Fibroblast of skin of back (primary cell): Measurements from ENCODE around the gene NPHP4.

Experiments used
- DNase-seq: peaks from one replicate; pipeline ENCODE4 v3.0.0-alpha.2; 2013

The NPHP4 gene

DNA sequence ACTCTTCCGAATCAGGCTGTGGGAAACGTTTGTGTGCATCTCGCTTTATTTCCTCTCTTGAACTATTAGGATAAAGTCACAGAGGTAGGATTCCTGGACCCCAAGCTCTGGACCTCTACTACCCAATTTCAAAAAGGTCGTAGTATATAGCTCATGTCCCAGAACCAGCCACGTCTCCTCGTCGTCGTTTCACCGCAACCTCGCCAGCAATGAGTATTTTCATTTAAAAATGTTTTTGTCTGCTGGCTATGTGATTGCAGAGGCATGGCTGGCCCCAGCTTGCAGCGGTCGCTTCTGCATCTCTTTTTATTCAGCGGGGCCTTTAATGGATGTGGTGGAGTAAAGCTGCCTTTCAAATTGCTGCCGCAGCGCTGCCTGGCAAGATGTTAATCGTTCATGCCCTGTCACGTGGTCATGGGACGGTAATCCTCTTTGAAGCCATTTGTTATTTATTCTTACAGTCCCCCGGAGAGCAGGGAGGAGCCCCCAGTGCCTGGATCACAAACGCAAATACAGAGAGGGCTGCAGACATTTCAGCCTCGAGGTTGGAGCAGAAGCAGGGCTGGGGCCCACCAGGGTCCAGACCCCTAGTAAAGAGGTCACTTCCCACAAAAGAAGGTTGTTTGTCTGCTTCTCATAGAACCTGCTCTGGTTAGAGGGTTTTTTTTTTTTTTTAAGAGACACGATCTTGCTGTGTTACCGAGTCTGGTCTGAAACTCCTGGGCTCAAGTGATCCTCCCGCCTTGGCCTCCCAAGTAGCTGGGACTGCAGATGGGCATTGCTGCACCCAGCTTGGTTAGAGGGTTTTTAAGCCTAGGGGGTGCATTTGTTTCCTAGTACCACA, 11.6 kb upstream of the NPHP4 start:
- DNase-seq = peak; percentile 12

DNA sequence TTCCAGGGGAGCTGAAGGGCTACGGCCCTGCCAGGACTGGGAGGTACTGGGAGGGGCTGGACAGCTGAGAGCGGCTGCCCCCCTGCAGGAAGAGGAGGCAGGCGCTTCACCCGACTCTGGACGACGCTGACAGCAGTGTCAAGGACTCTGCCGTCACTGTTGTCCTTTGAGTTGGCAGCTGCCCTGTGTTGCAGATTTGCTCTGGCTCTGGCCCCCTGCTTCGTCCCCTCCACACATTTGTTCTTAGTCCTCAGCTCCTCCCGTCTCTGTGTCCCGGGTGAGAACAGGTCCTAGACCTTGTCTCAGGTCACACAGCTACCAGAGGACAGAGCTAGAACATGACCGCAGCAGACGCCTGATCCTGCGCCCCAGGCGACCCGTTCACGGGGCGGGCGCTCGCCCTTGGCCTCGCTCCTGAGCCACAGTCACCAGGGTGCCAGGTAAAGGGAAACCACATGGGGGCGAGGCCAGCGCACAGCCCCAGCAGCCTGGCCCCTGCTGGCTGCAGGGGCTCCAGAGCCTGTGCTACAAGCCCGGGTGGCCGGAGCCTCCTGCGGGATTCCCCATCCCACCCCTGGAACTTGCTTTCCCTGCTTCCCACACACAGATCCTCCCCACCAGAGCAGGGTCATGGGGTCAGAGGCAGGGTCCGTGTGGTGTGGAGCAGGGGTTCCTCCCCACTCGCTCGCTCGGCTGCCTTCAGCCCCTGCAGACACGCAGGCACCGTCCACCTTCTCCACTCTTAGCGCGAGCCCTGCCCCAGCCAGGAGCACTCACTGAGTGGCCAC, 10.7 kb upstream of the NPHP4 start:
- no peak for DNase-seq

DNA sequence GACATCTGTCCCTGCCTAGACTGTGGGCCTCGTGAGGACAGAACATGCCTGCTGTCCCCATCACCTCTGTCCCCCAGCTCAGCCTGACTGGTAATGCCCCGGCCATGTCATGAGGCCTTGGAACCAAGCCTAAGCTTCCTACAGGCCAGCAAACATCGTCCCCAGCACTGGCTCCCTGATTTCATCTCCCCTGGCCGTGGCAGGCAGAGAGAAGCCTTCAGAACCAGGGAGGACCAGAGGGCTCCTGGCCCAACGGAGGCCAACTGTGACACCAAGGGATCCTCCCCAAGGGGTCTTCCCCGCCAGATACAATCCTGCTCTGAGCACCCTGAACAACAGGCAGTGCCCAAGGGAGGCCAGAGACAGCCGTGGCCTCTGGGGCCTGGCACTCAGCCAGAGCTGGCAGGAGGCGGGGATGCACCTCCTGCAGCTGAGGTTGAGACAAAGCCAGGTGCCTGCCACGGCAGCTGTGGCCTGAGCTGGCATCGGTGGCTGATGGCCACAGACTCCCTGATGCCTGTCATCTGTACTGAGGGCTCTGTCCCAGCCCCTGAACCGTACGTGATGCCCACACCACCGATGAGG, 9.9 kb upstream of the NPHP4 start:
- no peak for DNase-seq

DNA sequence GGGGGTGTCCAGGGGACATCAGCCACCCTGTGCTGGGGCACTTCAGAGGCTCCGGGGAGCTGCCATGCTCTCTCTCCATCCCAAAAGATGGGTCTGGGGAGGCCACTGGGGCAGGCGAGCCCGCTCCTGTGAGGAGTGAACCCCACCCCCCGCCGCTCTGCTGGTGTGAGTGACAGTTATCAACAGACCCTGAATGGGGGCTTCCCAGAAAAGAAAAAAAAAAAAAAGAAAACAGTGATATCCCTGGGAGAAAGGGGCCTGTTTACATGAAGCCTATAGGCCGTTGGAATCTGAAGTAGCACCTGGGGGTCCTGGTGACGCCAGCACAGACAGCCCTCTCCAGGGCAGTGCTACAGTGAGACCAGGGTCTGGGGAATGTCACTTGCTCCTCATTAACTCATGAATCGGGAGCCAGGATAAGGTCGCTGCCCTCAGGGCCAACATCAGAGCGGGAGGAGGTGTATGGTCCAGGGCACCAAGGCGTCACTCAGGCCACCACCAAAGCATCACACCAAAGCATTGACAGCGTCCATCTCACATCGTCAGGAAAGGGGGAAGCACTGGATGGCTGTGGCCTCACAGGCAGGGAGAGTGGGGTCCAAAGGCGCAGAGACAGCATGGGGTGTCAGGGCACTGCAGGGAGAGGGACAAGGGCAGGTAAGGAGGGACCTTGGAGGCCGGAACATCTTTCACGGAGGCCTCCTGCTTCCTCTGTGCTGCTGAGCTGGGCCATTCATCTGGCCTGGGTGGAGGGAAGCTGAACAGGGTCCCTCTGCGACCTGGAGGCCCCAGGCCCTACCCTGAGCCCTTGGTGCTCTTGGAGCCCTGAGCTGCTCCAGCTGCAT, 8.4 kb upstream of the NPHP4 start:
- no peak for DNase-seq

DNA sequence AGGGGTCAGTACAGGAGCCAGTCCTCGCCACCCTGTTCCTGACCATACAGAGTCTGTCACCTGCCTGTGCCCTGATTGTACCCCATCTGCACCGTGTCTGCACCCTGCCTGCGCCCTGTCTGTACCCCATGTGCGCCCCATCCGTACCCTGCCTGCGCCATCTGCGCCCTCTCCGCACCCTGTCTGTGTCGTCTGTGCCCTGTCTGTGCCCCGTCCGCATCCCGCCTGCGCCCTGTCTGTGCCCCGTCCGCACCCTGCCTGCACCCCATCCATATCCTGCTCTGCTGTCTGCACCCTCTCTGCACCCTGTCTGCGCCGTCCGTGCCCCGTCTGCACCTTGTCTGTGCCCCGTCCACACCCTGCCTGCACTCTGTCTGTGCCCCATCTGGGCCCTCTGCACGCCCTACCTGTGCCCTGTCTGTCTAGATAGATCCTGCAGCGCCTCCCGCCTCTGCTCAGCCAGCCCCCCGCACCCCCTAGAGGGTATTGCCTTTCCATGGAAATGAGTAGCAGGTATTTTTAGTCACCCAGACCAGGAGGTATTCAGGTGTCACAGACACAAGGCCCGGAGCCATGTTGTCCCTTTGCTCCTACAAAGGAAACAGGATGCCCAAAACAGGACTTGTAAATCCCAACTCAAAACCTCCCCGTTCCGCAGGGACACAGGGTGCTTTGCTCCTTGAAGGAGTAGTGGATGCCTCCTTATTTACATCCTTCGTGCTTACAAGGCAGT, 7.7 kb upstream of the NPHP4 start:
- no peak for DNase-seq

DNA sequence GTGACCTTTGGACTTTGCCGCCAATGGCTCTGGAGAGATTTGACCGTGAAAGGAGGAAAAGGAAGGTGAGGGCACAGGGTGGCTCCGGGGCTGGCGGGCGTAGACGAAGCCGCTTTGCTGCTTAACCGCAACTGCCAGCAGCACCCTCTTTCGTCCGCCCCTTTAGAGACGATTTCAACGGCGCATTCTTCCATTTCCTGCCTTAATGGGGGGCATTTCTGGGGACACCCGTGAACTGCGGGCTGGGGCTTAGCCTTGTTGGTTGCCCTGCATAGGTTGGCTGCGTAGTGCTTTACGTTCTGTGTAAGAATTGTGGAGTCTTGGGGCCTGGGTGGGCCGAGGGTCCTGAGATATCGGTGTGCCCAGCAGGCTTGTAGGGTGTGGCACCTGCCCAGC, 6.7 kb upstream of the NPHP4 start:
- DNase-seq = no peak

DNA sequence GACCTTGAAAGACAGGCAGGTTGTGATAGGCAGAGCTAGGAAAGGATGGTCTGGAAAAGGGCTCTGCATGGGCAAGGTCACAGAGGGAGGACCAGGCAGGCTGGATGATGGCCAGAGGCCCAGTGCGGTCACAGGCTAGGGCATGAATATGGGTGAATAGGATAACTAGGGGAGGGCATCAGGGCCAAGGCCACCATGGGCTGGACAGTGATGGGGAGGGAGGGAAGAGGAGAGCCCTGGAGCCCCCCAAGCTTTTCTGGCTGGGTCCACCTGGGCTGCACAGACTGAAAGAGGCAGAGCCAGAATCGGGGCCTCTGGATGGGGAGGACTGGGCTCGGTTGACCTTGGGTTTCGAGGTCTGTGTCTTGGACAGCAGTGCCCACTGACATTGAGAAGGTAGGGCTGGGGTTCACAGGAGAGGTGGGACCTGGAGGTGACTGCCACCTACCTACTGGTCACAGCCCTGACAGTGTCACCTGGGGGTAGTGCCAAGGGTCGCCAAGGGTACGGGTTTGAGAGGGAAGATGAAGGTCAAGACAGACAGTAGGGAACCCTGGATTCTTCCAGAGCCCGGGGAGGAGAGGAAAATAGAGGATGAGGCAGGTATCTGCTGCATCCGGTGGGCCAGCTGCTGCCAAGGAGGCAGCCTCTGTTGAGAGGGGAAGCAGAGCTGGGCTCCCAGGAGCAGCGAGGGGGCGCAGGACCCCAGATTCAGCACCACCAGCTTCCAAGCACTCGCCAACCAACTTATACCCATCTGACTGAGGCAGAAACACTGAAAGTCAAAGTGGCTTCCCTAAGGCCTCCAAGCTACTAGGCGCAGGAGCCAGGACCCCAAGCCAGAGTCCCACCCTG, 6.1 kb upstream of the NPHP4 start:
- no peak for DNase-seq

DNA sequence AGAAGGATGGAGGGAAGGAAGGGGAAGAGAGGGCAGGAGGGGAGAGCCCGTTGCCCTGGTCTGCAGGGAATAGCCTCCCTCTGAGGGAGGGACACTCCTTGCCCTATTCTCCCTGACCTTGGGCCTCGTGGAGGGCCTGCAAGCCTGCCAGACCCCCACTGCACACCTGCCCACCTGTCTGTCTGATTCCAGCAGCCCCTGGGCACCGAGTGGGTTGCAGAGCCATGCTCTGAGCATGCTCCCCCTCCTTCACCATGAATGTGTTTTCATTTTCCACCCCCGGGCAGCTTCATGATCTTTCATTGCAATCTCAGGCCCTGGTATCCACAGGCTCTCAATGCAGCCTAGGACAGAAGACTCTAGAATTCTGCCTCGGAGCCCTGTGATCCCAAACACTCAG, 5.1 kb upstream of the NPHP4 start:
- no peak for DNase-seq

DNA sequence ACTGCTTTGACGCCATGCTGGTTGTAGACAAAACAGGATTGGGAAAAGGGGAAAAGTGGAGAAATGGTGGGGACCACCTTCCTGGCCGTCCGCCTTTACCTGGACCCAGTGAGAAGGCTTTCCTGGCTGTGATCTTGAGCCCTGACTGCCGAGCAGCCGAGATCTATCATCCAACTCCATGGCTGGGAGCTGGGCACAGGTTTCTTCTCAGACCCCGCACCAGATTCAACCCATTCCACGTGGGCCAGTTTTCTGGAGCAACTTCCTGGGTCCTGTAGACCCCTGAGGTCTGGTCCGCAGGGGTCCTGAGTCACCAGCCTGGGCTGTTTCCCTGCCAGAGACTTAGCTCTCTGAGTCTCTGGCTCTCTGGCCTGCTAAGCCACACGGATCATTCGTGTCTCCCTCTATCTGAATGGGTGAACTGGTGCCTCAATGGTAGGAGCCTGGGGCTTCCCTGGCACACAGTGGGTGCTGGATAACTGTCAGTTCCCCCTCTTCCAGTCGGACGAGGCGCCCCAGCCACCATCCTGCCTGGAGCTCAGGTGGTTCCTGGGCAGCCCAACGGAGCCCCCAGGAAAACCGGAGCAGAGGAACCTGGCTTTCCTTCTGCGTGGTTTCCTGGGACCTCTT, 4.5 kb upstream of the NPHP4 start:
- no peak for DNase-seq

DNA sequence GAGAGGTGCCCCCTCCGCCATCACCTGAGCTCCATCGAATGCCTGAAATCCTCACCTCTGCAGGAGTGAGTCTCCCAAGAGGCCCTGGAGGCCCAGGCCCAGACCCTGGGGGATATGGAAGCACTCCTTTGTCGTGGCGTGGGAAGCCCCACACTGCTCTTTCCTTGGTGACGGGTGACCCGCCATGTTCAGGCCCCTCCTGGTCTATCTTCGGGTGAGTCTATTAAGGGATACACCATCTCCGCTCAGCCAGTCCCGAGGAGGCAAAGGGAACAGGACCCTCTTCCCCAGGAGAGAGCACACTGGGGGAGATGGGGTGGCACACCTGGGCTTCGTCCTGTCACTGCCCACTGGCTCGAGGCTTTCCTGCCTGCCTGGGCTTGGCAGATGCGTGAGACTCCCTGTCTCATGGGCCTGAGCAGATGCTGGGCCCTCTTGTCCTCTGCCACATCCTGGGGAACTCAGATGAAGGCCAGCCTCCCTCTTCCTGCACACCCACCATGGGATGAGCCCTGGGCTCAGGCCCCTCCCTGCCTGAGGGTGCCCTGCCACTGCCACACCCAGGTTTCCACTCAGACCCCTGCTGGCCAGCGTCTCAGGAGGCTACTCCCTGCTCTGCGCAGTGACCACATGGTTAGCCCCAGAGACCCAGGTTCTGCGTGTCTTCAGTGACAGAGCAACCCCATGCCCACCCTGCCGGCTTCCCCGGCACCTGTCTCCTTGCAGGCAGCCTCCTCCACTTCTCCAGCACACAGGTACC, 3.8 kb upstream of the NPHP4 start:
- DNase-seq = no peak

DNA sequence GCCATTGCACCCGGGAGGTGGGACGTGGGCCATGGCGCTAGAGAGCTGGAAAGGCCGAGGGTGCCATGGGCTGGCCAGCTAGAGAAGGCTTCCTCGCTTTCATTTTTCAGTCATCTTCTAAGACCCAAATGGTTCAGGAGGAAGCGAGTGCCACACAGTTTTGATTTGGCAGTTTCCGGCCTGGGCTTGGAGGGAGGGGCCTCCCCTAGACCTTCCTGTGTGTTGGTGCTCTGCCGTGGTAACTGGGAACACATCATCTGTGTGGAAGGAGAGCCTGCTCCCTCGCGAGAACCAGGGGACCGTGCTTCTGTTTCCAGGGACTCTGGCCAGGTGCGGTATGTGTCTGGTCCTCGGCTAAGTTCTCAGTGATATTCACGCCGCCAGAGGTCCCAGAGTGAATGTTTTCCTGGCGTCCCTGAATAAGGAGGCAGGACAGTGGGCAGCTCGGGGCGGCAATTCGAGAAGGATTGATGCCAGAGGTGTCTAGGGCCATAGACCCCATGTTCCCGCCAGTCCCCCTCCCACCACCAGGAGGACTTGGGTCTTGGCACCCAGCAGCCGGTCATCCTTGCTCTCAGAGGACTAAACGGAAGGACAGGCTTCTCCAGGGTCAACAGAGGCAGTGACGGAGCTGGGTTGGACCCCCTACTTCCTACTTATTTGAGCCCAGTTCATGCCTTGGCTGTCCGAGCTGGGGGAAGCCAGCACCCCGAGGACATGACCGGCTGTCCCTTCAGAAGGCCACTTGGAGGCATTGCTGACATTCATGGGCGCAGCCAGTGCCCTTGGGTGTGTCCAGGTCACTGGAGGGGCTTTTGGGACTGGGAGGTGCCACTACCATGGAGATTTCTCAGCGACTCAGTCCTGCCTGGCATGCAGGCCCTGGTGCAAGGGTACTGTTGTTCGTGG, 2.7 kb upstream of the NPHP4 start:
- DNase-seq = no peak

DNA sequence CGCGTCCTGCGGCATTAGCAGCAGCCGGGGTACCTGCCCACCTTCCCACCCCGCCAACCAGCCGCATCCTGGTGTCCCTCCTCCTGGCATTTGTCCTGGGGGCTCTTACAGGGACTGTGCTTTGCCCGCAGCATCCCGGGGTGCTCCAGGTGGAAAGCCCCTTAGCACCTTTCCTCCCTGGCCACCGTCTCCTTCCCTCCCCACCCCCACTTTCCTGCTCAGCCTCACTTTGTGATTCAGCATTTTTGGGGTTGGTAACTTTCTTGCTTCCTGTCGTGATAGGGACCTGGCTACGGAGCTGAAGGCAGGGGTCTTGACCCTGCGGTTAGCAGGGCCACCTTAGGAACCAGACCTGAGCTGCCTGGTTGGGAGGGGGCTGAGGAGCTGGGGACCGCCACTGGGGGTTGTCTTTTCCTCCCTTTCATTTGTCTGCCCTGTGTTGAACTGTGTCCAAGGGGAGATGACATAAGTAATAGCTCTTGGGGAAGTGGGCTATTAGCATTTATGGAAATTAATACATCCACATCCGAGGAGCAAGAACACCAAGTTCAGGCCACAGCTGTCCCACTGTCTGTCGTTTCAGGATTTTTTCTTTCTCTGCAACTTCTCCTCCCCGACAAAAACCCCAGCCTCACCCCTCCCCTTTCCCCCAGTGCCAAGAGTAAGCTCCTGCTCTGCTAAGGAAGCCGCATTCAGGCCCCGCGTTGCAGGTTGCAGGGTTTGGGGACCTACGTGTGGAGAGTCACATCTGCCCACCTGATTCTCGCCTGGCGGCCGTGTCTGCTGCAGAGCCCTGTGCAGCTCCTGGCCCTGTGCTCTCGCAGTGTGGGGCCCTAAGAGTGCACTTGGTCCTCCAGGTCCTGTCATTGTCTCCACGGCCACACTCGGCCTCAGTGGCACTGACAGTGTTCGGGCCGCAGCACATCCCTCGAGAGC, 1.6 kb upstream of the NPHP4 start:
- no peak for DNase-seq

DNA sequence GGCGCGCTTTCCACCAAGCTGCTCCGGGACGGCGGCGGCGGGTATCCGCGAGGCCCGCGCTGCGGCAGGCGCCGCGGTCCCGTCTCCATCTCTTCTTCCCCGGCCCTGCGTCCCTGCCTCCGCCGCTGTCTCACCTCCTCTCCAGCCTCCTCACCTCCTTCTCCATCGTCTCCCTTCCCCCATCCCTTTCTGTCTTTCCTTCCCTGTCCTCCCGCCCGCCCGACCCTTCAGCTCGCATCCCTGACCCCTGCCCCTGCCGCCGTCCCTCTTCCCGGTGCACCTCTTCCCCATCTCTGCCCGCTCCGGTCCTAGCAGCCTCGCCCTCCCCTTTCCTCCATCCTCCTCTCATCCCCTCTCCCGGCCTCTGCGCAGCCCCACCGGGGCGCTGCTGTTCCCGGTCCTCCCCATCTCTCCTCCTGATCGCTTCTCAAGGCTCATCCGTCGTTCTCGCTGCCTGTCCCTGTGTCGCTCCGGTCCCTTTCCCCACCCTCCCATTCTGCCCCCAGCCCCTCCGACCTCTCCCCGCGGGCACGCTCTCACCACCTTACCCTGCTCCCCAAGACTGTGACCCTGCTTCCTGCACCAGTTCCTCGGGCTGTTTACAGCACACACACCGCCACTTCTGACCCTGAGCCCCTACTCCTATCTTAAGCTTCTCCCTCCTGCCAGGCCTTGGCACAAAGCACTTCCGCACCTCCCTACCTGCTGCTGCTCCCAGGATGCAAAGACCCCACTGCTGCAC, 760 bp upstream of the NPHP4 start:
- peak; percentile 10 for DNase-seq

DNA sequence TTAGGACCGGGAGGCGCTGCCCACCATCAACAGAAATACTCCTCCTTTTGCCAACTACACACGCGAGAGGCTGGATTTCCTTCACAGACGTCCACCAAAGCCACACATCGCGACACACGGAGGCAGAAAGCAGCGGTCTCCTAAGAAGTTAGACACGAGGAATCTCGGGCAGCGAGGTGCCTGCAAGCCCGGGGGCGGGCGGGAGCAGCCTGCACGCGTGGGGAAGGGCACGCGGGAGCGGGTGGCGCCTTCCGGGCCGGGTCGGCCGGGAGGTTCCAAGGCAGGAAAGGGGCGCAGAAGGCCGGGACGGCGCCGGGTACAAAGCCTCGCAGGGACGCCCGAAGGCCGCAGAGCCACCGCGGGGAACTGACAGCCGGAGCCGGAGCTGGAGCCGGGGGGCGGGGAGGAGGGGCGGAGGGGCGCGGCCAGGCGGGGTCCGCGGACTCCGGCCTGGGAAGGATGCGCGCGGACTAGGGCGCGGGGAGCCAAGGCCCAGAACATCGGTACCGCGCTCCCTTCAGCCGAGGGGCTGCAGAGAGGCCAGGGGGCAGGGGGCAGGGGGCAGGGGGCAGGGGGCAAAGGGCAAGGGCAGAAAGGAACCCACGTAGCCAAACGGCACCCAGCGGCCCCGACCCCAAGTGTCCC, 722 bp downstream of the NPHP4 start:
- peak; percentile 25 for DNase-seq

DNA sequence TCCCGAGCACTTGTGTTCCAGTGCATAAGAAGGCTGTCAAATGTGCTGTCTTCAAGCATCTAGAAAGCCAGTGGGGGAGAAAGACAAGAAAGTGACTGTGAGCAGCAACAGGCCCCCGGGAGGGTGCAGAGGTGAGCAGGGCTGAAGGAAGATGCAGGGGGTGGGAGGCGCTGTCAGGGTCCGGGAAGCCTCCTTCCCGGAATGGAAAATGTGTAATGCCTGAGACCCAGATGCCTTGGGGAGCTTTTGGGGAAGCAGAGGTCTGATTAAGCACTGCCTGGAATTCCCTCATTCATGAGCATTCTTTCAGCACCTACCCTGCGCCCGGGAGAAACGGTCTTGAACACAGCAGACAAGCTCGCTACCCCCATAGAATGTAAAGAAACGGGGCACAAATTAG, 1.3 kb downstream of the NPHP4 start:
- no peak for DNase-seq

DNA sequence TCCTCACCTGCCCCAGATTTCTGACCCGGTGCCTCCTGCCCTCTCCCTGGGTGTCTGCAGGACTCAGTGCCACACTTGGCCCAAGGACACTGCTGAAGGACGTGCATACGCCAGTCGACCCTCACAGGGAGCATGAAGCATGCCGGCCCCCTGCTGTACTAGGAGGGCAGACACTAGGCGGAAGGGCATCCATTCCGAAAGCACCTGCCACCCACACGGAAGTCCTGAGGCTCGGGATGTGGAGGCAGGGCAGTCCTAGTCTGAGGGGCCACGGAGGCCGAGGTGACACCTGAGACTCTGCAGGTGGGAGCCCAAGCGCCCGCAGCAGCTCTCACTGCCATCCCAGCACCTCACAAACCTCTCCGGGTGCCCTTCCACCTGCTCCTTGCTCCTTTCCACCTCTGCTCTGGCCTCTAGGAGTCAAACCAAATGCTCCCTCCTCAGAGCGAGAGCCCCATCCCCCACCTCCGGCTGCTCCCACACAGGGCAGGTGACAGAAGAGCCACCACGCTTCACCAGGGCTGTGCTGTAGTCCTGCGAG, 2.4 kb downstream of the NPHP4 start:
- no peak for DNase-seq
